ENCODE measurements around the gene PASK. TPM values are rescaled to one million over a fixed set of nuclear protein-coding genes. Genes with fewer than 3 reads are reported as not detected.

PASK gene
- total RNA-seq, 1 experiment from 2014 or later = 45.8 TPM

- Histone ChIP-seq H3K9me3 (ENCODE audit: control insufficient read depth in 1 of 2, insufficient read depth in 1 of 2, low read depth in 1 of 2, low read length in 2 of 2) (no peaks in the 10 kb centered on the region), H3K9ac (ENCODE audit: low read length) (no peak overlapping the region), H3K4me2 (ENCODE audit: low read length) (no peak overlapping the region), H4K20me1 (ENCODE audit: insufficient read depth) (no peaks in the 10 kb centered on the region), H3K4me1 (ENCODE audit: control insufficient read depth in 1 of 2, insufficient read depth in 2 of 2, low read length in 2 of 2) (no peaks in the 10 kb centered on the region), H3K9me2 (ENCODE audit: insufficient read depth) (no peaks in the 10 kb centered on the region), H3K4me3 (replicated peaks in 1 of 2; ENCODE audit: low read depth in 1 of 2, low read length in 2 of 2) (no peak overlapping the region), H3K36me3 (ENCODE audit: control insufficient read depth in 1 of 2, insufficient read depth in 2 of 2, low read length in 2 of 2) (no peaks in the 10 kb centered on the region), H2AFZ (ENCODE audit: low read depth, low read length, poor library complexity, severe bottlenecking) (no peak overlapping the region), H3K79me2 (ENCODE audit: insufficient read depth, low read length) (no peaks in the 10 kb centered on the region), H3K27ac (ENCODE audit: low read depth, low read length) (no peak overlapping the region), H3K27me3 (ENCODE audit: insufficient read depth, low read length) (no peaks in the 10 kb centered on the region)
- ChIA-PET POLR2A (no interaction called here), CTCF (no interaction called here), RAD21 (ENCODE audit: low non-redundant PET in 1 of 2, low total read pairs in 2 of 2, uncharacterized antibody in 2 of 2, unreplicated experiment in 2 of 2) (no interaction called here)
- TF ChIP-seq, protein P1, sequence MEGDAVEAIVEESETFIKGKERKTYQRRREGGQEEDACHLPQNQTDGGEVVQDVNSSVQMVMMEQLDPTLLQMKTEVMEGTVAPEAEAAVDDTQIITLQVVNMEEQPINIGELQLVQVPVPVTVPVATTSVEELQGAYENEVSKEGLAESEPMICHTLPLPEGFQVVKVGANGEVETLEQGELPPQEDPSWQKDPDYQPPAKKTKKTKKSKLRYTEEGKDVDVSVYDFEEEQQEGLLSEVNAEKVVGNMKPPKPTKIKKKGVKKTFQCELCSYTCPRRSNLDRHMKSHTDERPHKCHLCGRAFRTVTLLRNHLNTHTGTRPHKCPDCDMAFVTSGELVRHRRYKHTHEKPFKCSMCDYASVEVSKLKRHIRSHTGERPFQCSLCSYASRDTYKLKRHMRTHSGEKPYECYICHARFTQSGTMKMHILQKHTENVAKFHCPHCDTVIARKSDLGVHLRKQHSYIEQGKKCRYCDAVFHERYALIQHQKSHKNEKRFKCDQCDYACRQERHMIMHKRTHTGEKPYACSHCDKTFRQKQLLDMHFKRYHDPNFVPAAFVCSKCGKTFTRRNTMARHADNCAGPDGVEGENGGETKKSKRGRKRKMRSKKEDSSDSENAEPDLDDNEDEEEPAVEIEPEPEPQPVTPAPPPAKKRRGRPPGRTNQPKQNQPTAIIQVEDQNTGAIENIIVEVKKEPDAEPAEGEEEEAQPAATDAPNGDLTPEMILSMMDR (IDR thresholded peaks at IDR 0.05 in 2 of 3, conservative IDR thresholded peaks at IDR 0.05 in 1 of 3; ENCODE audit: borderline replicate concordance in 1 of 3, insufficient read depth in 1 of 3, low read depth in 2 of 3, low read length in 2 of 3) = no peak
- TF ChIP-seq FOSL1 (IDR thresholded peaks at IDR 0.05; ENCODE audit: low read depth) (no peak), REST (IDR thresholded peaks at IDR 0.05; ENCODE audit: low read depth) (no peak), SRF (IDR thresholded peaks at IDR 0.05; ENCODE audit: low read depth) (no peak)
- intact Hi-C loops (cut with micrococcal nuclease) = loop anchor here (10.0 kb wide), 1 partner anchor 217 kb away; no protein-coding TSS in a partner anchor
- ATAC-seq = no peak
- BruUV-seq (replicated peaks) = no TSS peak
- DNase-seq (ENCODE audit: low read depth, low spot score) = no peak
These were observed 77.6 kb downstream of the PASK start for GRCh38 chr2:241071677-241072111.

Measured in HCT116 (cell line).